Upper lobe of right lung (tissue), 1 donor: ENCODE results near the gene TUBB8. TPM values are rescaled to one million over a fixed set of nuclear protein-coding genes. Genes with fewer than 3 reads are reported as not detected.
"Not testable (repeated sequence)": the region's sequence is repeated elsewhere in the genome, so short reads cannot be mapped to it uniquely, and the experiment has no call there.

ENCODE experiments used
- ATAC-seq: fragments of 200-7000 bp; cut with Tn5 transposase; one replicate; pipeline ENCODE4 v1.9.1; 2020; ENCODE audit warnings: mild to moderate bottlenecking, moderate library complexity
- DNase-seq: peaks from one replicate; pipeline ENCODE4 v3.0.0-alpha.2; 2020
- H3K27ac ChIP-seq: fragments of 200-600 bp; one replicate; pipeline ENCODE4 v1.8.0; 2022
- H3K27me3 ChIP-seq: fragments of 200-600 bp; one replicate; pipeline ENCODE4 v1.8.0; 2022; ENCODE audit warnings: mild to moderate bottlenecking
- H3K36me3 ChIP-seq: fragments of 200-600 bp; one replicate; pipeline ENCODE4 v1.8.0; 2022
- H3K4me1 ChIP-seq: fragments of 200-600 bp; one replicate; pipeline ENCODE4 v1.8.0; 2022
- H3K4me3 ChIP-seq: fragments of 200-600 bp; one replicate; pipeline ENCODE4 v1.8.0; 2022; ENCODE audit warnings: mild to moderate bottlenecking
- H3K9me3 ChIP-seq: fragments of 200-600 bp; one replicate; pipeline ENCODE4 v1.8.0; 2022
- CTCF ChIP-seq: fragments of 200-600 bp; IDR thresholded peaks from one replicate; pipeline ENCODE4 v1.8.0; 2022; ENCODE audit warnings: antibody characterized with exemption
- intact Hi-C: fragments of 100-400 bp; cut with DNase I; formaldehyde crosslinking; loops from one replicate; pipeline ENCODE4 v1.11.0; 2022
- total RNA-seq: library from RNA; stranded (reverse); fragmentation: NEBNext Ultra II Directional; extraction: Animal tissue kit (Norgen Biotek cat#: 25700); gene quantifications from one replicate; pipeline ENCODE4 v1.2.1, GENCODE V29; 2021
- donor health status: DM: no; HTN: yes; CAD: no; lungs with severe emphysema.

TUBB8 gene
- total RNA-seq, 1 donor from 2014 or later: 0.20 TPM

- H3K4me3 ChIP-seq: no peak overlapping the region
- TF ChIP-seq CTCF: no peak
- no peak overlapping the region for H3K27ac ChIP-seq
- intact Hi-C loops: no loop called here
- ATAC-seq (no peak), DNase-seq (no peak)
- H3K27me3 ChIP-seq: peaks cover 4% of the 10 kb centered on the region
- no peaks in the 10 kb centered on the region for H3K36me3 ChIP-seq
- no peaks in the 10 kb centered on the region for H3K4me1 ChIP-seq
- no peaks in the 10 kb centered on the region for H3K9me3 ChIP-seq
These were observed 30.6 kb upstream of the TUBB8 start for GRCh38 chr10:79532-80215.

- ATAC-seq: no peak
- intact Hi-C loops: no loop called here
- no peak overlapping the region for H3K27ac ChIP-seq
- no peak for TF ChIP-seq CTCF
- H3K36me3 ChIP-seq: no peaks in the 10 kb centered on the region
- H3K27me3 ChIP-seq: peaks cover 4% of the 10 kb centered on the region
- H3K9me3 ChIP-seq: no peaks in the 10 kb centered on the region
- H3K4me3 ChIP-seq: no peak overlapping the region
- H3K4me1 ChIP-seq: no peaks in the 10 kb centered on the region
- DNase-seq: no peak
These were observed 29.5 kb upstream of the TUBB8 start for GRCh38 chr10:78556-78955.

GRCh38 chr10:74266-74621, 25.1 kb upstream of the TUBB8 start:
- DNase-seq, ATAC-seq, H3K9me3 ChIP-seq, intact Hi-C loops, H3K27ac ChIP-seq, H3K4me1 ChIP-seq, H3K27me3 ChIP-seq, H3K36me3 ChIP-seq: not testable (repeated sequence)
- peak overlapping the region; percentile 50 for H3K4me3 ChIP-seq

GRCh38 chr10:73543-74265, 24.6 kb upstream of the TUBB8 start:
- DNase-seq: peak; percentile 82
- H3K27me3 ChIP-seq: not testable (repeated sequence)

GRCh38 chr10:68156-68555, 19.1 kb upstream of the TUBB8 start:
- intact Hi-C loops: not testable (repeated sequence)

More at GRCh38 chr10:73543-74265, 24.6 kb upstream of the TUBB8 start:
- H3K36me3 ChIP-seq, intact Hi-C loops, H3K4me1 ChIP-seq, H3K9me3 ChIP-seq, H3K27ac ChIP-seq: not testable (repeated sequence)
- TF ChIP-seq CTCF: peak; percentile 61
- peak; percentile 70 for ATAC-seq
- peak overlapping the region; percentile 50 for H3K4me3 ChIP-seq

GRCh38 chr10:49926-50325, 830 bp upstream of the TUBB8 start:
- DNase-seq, H3K27me3 ChIP-seq, H3K4me1 ChIP-seq, intact Hi-C loops, H3K36me3 ChIP-seq, H3K9me3 ChIP-seq, ATAC-seq, H3K27ac ChIP-seq, H3K4me3 ChIP-seq: not testable (repeated sequence)

More at GRCh38 chr10:68156-68555, 19.1 kb upstream of the TUBB8 start:
- not testable (repeated sequence) for H3K27me3 ChIP-seq, ATAC-seq, H3K27ac ChIP-seq, H3K9me3 ChIP-seq, H3K4me1 ChIP-seq, H3K36me3 ChIP-seq, H3K4me3 ChIP-seq, DNase-seq

- H3K4me3 ChIP-seq, intact Hi-C loops: not testable (repeated sequence)
These were observed 1.2 kb downstream of the TUBB8 start for GRCh38 chr10:47864-48263.

GRCh38 chr10:13315-13635, 35.8 kb downstream of the TUBB8 start:
- intact Hi-C loops, H3K27ac ChIP-seq, ATAC-seq: not testable (repeated sequence)

More at GRCh38 chr10:47864-48263, 1.2 kb downstream of the TUBB8 start:
- not testable (repeated sequence) for DNase-seq, H3K4me1 ChIP-seq, ATAC-seq, H3K9me3 ChIP-seq, H3K27me3 ChIP-seq, H3K27ac ChIP-seq, H3K36me3 ChIP-seq

GRCh38 chr10:12444-13314, 36.4 kb downstream of the TUBB8 start:
- intact Hi-C loops: not testable (repeated sequence)

More at GRCh38 chr10:13315-13635, 35.8 kb downstream of the TUBB8 start:
- H3K4me1 ChIP-seq, H3K4me3 ChIP-seq, H3K9me3 ChIP-seq, H3K27me3 ChIP-seq, H3K36me3 ChIP-seq, DNase-seq: not testable (repeated sequence)

GRCh38 chr10:11260-11659, 37.8 kb downstream of the TUBB8 start:
- not testable (repeated sequence) for H3K4me3 ChIP-seq

More at GRCh38 chr10:12444-13314, 36.4 kb downstream of the TUBB8 start:
- DNase-seq, H3K27me3 ChIP-seq, H3K36me3 ChIP-seq, H3K4me3 ChIP-seq, H3K27ac ChIP-seq, H3K9me3 ChIP-seq, H3K4me1 ChIP-seq: not testable (repeated sequence)
- peak; percentile 67 for ATAC-seq

More at GRCh38 chr10:11260-11659, 37.8 kb downstream of the TUBB8 start:
- H3K9me3 ChIP-seq, H3K27me3 ChIP-seq, intact Hi-C loops, H3K27ac ChIP-seq, H3K4me1 ChIP-seq, H3K36me3 ChIP-seq, DNase-seq: not testable (repeated sequence)
- peak; percentile 50 for ATAC-seq
